Coronary artery (tissue), 2 donors: Measurements from ENCODE around the gene PLXNA4.
A peak's percentile ranks its signal among the peaks of the same experiment; 100 is the strongest.

ENCODE experiments used
- DNase-seq: peaks from one replicate; pipeline ENCODE4 v3.0.0-alpha.2; 2017; ENCODE audit warnings: low spot score
- H3K27ac ChIP-seq, 2 donors: fragments of 200-600 bp; sonication (generic); one replicate each; pipeline ENCODE4 v1.5.1; 2016 to 2019
- H3K4me3 ChIP-seq: fragments of 200-600 bp; sonication (generic); 2 replicates; pipeline ENCODE4 v1.5.1; 2016; ENCODE audit warnings: mild to moderate bottlenecking, moderate library complexity
- TF ChIP-seq, protein P1 (sequence below): fragments of 200-600 bp; sonication (generic); IDR thresholded peaks from one replicate; pipeline ENCODE4 v1.5.1; 2019; ENCODE audit warnings: antibody characterized with exemption

PLXNA4 gene

DNA sequence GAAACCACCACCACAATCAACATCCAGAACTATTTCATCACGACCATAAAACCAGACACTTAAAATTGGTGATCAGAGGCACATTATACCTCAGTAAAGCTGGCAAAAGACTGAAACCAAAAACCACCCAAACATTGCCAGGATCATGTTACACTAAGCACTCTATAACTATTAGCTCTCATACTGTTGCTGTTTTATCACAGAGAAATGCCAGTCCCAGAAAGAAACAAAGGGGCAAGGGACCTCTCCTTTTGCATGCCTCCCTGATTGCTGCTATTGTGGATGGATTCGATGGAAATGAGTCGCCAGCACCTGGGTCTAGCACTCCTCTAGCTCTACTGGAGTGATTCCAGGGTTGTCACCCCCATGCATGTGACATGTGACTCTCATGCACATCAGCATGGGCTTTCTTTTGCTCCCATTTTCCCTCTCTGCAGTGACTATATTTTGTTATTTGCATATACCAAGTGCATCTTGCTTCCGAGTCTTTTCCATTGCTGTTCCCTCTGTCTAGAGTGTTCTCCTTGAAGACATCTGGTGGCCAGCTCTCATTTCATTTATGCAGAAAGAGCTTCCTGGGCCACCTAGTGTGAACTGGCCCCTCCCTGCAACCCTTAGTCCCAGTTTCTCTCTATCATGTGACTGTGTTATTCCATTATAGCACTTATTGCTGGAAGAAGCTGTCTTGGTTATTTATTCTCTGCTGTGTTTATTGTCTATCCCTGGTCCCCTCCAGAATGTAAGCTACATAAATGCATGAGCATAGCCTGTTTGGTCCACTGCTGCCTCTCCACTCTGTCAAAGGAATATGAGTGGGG, 300.6 kb downstream of the PLXNA4 start:
- no peak overlapping the region for H3K4me3 ChIP-seq
- TF ChIP-seq, protein P1, sequence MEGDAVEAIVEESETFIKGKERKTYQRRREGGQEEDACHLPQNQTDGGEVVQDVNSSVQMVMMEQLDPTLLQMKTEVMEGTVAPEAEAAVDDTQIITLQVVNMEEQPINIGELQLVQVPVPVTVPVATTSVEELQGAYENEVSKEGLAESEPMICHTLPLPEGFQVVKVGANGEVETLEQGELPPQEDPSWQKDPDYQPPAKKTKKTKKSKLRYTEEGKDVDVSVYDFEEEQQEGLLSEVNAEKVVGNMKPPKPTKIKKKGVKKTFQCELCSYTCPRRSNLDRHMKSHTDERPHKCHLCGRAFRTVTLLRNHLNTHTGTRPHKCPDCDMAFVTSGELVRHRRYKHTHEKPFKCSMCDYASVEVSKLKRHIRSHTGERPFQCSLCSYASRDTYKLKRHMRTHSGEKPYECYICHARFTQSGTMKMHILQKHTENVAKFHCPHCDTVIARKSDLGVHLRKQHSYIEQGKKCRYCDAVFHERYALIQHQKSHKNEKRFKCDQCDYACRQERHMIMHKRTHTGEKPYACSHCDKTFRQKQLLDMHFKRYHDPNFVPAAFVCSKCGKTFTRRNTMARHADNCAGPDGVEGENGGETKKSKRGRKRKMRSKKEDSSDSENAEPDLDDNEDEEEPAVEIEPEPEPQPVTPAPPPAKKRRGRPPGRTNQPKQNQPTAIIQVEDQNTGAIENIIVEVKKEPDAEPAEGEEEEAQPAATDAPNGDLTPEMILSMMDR, result no peak
- no peak overlapping the region for H3K27ac ChIP-seq
- no peak for DNase-seq

GRCh38 chr7:132272763-132273371, 303.4 kb downstream of the PLXNA4 start:
- Histone ChIP-seq H3K27ac (no peak overlapping the region), H3K4me3 (no peak overlapping the region)
- TF ChIP-seq, protein P1, result no peak
- peak; percentile 9 for DNase-seq

GRCh38 chr7:132270517-132270916, 305.8 kb downstream of the PLXNA4 start:
- H3K4me3 ChIP-seq, result no peak overlapping the region
- no peak for DNase-seq
- TF ChIP-seq, protein P1, result no peak
- no peak overlapping the region for H3K27ac ChIP-seq

DNA sequence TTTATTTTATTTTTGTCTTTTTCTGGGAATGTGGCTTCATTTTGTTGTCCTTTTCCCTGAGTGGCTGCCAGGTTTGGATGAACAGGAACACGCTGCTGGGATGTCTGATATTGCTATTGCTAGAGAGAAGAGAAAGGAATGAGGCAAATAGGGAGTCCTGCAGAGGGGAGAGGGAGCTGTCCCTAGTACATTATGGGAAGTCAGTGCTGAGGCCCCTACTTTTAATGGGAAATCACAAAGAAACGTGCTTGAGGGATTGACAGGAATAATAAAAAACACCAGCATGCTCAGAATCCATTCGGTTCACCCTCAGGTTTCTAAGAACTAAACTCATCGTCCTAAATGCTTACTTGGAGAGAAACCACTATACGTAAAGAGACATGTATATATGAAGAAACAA, 306.6 kb downstream of the PLXNA4 start:
- Histone ChIP-seq H3K27ac (no peak overlapping the region), H3K4me3 (no peak overlapping the region)
- DNase-seq, result no peak
- TF ChIP-seq, protein P1, result no peak

GRCh38 chr7:132263151-132263550, 313.1 kb downstream of the PLXNA4 start:
- TF ChIP-seq, protein P1, result no peak
- Histone ChIP-seq H3K27ac (no peak overlapping the region), H3K4me3 (no peak overlapping the region)
- no peak for DNase-seq

DNA sequence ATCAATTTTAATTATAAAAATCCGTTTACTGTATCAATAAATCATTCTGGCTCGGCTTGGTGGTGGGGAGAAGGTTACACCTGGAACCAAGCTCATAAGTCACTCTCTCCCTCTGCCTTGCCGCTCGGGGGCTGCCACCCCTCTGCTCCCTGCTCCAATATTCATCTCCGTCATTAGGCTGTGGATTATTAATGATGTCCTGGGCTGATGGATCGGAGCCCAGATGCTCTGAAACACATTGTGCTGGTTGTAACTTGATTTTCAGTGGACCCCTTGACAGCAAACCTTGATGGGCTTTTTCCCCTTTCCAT, 314.2 kb downstream of the PLXNA4 start:
- H3K4me3 ChIP-seq, result no peak overlapping the region
- no peak overlapping the region for H3K27ac ChIP-seq
- no peak for DNase-seq
- TF ChIP-seq, protein P1, result no peak
